NK-92 (cell line): ENCODE data around the gene CEACAM16.
"Not testable (repeated sequence)": the region's sequence is repeated elsewhere in the genome, so short reads cannot be mapped to it uniquely, and the experiment has no call there.

Experiments used
- DNase-seq: peaks from one replicate; lab custom pipeline; 2025; ENCODE audit not compliant: unreplicated experiment; lab: John Stamatoyannopoulos, UW

CEACAM16 gene

DNA sequence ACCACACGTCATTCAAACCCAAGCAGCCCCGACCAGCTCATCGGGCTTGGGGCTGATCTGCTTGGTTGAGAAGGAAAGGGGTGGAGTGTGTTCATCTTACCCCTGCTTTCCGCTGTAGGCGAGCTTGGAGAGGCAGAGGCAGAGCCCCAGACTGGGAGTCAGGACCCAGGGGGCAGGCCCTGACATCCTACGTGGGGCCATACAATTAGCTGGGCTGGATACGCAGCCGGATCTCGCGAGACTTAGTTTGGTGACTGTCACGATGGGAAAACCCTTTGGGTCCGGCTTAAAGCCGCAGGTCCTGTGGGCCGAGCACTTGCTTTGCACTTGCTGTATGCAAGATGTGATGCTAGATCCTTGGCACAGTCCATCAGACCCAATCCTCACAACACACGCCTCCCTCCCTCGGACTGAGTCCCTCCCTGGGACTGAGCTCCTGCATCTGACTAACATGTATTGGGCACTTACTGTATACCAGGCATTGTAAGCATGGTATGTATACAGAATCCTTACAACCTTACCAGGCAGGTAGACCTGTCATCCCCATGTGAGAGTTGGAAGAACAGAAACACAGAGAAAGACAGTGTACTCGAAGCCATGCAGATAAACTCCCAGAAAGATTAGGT is 3.7 kb downstream of the CEACAM16 start:
- DNase-seq: no peak

DNA sequence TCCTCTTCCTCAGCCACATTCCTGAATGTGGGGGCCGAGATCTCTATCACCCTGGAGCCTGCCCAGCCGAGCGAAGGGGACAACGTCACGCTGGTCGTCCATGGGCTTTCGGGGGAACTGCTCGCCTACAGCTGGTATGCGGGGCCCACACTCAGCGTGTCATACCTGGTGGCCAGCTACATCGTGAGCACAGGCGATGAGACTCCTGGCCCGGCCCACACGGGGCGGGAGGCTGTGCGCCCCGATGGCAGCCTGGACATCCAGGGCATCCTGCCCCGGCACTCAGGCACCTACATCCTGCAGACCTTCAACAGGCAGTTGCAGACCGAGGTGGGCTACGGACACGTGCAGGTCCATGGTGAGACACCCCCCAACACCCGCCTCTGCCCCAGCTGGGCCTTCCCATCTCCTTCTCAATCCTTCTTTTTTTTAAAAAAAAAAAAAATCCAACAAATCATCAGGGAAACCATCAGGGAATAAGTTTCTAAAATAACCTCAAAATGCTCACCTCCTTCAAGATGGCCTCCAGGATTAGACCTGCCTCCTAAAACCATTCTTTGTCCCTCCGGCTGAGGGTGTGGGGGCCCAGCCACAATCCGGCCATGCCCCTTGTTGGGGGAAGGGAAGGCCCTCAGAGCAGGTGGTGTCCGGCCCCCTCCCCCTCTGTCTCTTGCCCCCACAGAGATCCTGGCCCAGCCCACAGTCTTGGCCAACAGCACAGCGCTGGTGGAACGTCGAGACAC is 4.6 kb downstream of the CEACAM16 start:
- no peak for DNase-seq

DNA sequence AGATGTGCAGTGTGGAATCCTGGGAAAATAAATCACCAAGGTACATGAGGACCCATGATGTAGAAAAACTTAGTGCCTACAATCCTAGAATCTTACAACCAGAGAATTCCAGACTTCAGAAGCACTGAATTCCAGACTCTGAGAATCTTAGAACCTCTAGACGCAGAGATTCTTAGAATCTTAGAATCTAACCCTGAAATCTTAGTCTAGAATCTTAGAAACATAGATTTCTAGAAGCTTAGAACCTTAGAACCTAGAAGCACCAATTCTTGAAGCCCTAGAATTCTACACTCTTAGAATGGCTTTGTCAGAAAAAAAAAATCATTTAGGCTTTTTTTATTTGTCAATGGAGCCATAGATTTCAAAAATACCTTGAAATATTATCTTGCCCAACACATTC is 6.0 kb downstream of the CEACAM16 start:
- DNase-seq: no peak

DNA sequence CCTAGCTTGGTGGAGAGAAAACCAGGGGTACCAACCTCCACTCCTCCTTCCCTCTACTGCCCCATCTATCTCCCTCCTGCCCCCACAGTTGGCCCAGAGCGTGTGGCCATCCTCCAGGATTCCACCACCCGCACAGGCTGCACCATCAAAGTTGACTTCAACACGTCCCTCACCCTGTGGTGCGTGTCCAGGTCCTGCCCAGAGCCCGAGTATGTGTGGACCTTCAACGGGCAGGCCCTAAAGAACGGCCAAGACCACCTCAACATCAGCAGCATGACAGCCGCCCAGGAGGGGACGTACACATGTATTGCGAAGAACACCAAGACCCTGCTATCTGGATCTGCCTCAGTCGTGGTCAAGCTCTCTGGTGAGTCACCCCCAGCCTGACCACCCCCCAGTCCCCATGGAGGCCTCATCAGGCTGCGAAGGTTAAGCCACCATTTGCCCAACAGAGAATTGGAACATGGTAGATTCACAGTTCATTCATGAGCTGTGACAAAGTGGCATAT is 6.6 kb downstream of the CEACAM16 start:
- no peak for DNase-seq

DNA sequence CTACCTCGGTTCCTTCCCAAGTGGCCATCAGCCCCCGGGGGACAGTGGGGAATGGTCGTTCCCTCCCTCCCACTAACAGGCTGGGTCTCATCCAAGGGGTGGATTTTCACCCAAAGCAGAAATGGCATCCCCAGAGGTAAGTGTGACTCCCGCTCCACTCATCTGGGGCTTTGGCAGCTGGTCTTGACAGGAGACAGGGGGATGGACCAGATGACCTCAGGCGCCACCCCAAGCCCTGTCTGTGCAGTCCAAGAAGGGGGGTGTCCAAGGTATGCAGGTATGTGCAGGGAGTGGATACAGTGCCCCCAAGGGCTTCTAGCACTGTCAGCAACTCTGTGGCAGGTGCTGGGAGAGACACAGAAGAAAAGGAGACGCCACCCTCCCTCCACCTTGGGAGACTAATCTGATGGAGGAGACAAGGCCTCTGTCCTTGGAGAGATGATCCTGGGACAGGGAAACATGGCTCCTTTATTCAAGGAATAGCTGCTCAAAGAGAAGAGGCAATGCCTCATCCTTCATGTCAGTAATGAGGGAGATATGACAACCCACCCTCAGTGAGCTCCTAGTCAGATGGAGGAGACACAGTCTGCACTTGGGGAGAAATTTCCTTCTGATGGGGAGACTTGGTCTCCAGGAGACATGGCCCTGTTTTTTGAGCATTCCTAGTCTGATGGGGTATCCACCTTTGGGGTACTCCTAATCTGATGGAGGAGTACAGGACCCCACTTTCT is 7.7 kb downstream of the CEACAM16 start:
- DNase-seq: no peak

DNA sequence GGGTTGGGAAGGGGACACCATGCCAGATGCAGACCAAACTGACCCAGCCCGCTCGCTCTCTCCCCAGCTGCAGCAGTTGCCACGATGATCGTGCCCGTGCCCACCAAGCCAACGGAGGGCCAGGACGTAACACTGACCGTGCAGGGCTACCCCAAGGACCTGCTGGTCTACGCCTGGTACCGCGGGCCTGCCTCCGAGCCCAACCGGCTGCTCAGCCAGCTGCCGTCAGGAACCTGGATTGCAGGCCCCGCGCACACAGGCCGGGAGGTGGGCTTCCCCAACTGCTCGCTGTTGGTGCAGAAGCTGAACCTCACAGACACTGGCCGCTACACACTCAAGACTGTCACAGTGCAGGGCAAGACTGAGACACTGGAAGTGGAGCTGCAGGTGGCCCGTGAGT is 8.8 kb downstream of the CEACAM16 start:
- DNase-seq: no peak

DNA sequence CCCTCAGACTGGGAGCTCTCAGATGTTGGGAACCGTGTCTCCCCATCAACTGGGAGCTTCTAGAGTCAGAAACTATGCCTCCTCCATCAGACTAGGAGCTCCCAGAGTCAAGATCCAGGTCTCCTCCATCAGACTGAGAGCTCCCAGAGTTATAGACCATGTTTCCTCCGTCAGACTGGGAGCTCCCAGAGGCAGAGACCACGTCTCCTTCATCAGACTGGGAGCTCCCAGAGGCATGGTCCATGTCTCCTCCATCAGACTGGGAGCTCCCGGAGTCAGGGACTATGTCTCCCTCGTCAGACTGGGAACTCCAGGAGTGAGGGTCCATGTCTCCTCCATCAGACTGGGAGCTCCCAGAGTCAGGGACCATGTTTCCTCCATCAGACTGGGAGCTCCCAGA is 10.0 kb downstream of the CEACAM16 start:
- DNase-seq: no peak

DNA sequence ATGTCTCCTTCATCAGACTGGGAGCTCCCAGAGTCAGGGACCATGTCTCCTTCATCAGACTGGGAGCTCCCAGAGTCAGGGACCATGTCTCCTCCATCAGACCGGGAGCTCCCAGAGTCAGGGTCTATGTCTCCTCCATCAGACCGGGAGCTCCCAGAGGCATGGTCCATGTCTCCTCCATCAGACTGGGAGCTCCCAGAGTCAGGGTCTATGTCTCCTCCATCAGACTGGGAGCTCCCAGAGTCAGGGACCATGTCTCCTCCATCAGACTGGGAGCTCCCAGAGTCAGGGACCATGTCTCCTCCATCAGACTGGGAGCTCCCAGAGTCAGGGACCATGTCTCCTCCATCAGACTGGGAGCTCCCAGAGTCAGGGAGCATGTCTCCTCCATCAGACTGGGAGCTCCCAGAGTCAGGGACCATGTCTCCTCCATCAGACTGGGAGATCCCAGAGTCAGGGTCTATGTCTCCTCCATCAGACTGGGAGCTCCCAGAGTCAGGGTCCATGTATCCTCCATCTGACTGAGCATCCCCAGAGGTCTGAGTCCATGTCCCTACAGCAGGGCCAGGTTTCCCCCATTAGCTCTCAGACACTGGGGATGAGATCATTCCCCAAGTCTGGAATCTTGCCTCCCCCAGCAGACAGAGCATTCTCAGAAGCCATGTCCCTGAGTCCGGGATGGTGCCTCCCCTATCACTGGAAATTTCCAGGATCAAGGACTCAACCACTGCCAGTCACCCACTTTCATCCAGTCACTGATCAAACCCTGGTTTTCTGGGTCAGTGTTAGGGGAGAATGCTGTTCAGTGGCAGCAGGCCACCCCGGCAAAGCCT is 10.7 kb downstream of the CEACAM16 start:
- DNase-seq: not testable (repeated sequence)

DNA sequence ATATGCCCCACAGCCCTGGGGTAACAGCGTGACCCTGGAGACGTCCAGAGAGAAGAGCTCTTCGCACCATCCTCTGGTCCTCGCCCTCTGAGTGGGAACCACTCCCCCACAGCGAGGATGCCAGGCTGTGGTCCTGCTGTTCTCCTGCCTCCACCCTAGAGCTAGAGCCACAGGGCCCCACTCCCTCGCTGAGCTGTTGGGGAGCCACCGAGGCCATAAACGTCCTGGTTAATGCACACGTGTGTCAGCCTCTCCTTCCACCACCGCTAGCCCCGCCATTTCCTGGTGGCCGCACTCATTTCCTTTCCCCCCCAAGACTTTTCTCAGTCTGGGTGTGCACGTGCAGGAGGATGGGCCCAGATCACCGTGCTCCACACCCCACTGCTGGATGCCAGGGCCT is 11.5 kb downstream of the CEACAM16 start:
- no peak for DNase-seq

DNA sequence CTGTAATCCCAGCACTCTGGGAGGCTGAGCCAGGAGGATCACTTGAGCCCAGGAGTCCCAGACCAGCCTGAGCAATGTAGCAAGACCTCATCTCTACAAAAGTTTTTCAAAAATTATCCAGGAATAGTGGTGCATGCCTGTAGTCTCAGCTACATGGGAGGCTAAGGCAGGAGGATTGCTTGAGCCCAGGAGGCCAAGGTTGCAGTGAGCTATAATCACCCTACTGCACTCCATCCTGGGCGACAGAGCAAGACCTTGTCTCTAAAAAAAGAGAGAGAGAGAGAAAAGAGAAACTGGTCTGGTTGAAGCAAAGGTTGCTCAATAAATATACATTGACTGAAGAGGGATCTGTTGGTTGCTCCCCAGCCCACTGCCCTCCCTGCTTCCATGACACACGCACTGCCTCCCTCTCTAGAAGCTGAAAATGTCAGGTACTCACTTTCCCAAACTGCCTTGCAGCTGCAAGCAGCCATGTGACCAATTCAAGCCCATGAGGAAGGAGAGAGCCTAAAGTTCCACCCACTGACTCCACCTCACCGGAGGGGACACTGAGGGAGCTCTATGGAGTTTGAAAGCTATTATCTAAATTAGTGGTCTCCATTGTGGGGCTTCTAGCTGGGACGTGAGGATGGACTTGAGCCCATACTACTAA is 14.0 kb downstream of the CEACAM16 start:
- DNase-seq: no peak

DNA sequence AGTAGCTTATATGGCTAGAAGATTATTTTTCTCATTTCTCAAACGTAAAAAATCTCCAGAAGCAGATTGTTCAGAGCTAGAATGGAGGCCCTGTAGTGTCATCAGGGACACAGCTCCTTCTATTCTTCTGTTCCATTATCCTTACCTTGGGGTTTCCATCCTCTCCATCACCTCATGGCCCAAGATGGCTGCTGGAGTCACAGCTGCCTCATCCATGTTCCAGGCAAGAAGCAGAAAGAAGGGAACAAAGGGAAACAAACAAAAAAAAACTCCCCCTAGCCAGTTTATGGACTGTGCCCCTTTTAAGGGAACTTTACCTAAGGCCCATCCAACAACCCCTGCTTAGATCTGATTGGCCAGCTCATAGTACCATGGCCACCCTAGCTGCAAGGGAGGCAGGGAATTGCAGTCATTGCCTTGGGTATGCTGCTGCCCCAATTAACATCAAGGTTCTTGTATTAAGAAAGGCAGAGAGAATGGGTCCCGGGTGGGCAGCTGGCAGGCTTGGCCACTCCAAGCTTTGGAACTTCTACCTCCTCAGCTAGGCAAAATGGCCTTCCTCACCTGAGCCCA is 15.7 kb downstream of the CEACAM16 start:
- DNase-seq: no peak

DNA sequence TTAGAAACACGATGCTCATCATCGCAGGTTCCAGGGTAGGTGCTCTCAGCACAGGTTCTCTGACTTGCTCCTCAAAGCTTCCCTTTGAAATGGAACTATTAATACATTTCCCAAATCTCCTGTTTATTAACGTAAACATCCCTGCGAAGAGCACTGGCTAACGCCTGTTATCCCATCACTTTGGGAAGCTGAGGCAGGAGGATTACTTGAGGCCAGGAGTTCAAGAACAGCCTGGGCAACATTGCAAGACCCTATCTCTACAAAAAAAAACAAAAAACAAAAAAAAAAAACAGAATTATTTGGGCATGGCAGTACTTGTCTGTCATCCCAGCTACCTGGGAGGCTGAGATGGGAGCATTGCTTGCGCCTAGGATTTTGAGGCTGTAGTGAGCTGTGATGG is 18.7 kb downstream of the CEACAM16 start:
- DNase-seq: no peak

DNA sequence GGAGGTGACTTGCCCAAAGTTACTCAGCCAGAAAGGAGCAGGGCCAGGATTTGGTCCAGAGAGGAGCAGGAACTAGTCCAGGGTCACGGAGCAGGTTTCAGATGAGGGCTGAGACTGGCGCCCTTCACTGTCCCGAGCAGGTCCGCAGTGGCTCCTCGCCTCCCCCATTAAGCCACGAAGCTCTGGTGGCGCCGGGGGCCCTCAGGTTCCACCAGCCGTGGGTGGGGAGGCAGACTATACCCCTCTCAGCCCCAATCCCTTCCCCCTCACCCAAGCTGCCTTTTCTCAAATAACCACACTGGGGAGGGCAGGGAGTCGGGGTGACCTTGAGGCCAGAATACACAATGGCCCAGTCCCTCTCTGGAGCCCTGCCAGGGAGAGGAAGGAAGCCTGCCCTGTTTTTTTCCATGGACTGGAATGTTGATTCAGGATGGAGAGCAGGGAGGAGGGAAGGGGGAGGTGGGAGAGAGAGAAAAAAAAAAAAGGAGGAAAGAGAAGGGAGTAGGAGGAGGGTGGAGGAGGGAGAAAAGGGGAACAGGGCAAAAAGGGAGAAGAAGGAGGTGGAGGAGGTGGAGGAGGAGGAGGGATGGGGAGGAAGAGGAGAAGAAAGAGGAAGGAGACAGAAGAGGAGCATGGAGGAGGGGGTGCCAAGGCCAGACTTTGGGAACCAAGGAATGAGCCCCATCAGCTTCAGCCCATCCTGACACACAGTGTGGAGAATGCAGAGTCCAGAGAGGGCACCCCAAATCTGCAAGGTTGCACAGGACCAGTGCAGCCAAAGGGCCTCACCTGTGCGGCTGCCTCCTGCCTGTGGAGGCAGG is 19.7 kb downstream of the CEACAM16 start:
- no peak for DNase-seq

DNA sequence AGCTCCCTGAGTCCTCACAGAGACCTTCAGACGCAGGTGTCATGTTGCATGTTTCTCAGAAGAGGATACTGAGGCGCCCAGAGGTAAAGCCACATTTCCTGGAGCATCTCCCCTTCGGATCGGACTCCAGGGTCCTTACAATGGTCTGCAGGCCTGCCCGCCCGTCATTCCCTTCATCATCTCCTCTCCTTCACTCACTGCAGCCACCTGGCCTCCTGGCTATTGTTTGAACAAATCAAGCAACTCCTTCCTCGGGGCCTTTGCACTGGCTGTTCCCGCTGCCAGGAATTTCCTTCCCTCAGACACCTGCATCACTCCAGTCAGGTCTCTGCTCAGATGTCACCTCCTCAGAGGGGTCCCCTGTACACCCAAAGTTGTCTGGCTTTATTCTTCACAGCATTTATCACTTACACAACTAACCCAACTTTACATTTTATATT is 20.3 kb downstream of the CEACAM16 start:
- no peak for DNase-seq

DNA sequence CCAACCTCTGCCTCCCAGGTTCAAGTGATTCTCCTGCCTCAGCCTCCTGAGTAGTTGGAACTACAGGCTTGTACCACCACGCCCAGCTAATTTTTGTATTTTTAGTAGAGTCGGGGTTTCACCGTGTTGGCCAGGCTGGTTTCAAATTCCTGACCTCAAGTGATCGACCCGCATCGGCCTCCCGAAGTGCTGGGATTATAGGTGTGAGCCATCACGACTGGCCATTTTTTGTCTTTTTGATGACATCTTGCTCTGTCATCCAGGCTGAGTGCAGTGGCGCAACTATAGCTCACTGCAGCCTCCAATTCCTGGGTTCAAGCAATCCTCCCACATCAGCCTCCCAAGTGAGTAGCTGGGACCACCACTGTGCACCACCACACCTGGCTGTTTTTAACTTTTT is 21.4 kb downstream of the CEACAM16 start:
- not testable (repeated sequence) for DNase-seq

DNA sequence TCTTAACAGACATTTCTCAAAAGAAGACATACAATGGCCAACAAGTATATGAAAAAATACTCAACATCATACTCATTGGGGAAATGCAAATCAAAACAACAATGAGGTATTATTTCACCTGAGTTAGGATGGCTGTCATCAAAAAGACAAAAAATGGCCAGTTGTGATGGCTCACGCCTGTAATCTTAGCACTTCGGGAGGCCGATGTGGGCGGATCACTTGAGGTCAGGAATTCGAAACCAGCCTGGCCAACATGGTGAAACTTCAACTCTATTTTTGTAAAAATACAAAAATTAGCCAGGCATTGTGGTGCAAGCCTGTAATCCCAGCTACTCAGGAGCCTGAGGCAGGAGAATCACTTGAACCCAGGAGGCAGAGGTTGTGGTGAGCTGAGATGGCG is 22.0 kb downstream of the CEACAM16 start:
- DNase-seq: no peak

DNA sequence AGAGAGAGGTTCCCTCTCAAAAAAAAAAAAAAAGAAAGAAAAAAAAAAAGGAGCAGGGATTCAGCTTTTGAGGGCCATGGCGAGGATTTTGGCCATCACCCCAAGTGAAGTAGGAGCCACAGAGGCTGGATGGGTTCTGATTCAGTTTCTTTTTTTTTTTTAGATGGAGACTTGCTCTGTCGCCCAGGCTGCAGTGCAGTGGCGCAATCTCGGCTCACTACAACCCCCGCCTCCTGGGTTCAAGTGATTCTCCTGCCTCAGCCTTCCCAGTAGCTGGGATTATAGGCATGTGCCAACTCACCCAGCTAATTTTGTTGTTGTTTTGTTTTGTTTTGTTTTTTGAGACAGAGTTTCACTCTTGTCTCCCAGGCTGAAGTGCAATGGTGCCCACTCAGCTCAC is 22.4 kb downstream of the CEACAM16 start:
- DNase-seq: not testable (repeated sequence)

DNA sequence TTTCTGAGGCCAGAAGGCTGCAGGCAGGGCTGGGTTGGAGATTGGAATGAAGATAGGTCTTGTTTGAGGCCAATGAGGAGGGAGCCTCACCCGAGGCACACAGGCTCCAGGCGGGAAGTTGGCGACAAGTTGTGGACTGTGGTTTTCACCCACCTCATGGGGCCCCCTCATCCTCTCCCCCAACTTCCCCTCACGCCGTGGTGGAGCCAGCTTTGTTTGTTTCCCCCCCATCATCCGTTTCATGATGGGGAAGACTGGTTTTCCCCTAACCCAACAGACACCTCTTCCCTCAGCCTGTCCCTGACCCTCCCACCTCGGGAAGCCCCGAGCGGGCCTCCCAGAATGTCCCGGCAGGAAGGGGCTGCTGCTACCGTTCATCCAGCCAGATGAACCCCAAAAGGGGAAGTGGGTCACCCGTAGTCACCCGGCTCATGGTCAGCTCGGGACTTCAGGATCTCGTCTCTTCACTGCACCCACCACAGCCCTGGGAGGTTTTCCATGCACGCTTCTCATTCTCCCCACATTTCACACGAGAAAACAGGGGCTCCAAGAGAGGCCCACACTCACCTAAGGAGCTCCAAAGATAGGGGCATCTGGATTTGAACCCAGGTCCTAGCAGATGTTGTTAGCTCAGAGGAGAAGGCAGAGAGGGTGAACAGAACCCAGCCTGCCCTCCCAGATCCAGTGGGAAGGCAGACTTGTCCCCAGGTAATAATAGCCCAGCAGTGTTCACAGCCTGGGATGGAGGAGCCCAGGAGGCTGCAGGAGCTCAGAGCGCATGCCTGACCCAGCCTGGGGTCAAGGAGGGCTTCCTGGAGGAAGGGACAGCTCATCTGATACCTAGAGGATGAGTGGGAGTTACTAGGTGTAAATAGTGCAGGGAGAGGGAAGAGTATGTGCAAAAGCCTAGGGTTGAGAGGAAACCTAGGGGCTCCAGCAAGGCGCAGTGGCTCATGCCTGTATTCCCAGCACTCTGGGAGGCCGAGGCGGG is 23.5 kb downstream of the CEACAM16 start:
- DNase-seq: no peak
